GM19193 (cell line): Measurements from ENCODE around the gene FPR1.

Experiments
- POLR2A ChIP-seq: IDR thresholded peaks from 4 replicates; pipeline ENCODE4 v1.6.1; 2011; ENCODE audit not compliant: insufficient read depth, insufficient read length; ENCODE audit errors: extremely low read depth

The FPR1 gene

GRCh38 chr19:51784922-51785690, 33.4 kb upstream of the FPR1 start:
- no peak for TF ChIP-seq POLR2A

- no peak for TF ChIP-seq POLR2A
Observed at GRCh38 chr19:51784109-51784785, 32.6 kb upstream of the FPR1 start.

- no peak for TF ChIP-seq POLR2A
Observed at GRCh38 chr19:51783372-51783771, 31.7 kb upstream of the FPR1 start.

- TF ChIP-seq POLR2A = no peak
Observed at GRCh38 chr19:51781999-51782398, 30.3 kb upstream of the FPR1 start.

GRCh38 chr19:51780270-51780669, 28.6 kb upstream of the FPR1 start:
- no peak for TF ChIP-seq POLR2A

- TF ChIP-seq POLR2A = no peak
Observed at GRCh38 chr19:51779703-51780102, 28.0 kb upstream of the FPR1 start.

- TF ChIP-seq POLR2A = no peak
Observed at GRCh38 chr19:51779181-51779580, 27.5 kb upstream of the FPR1 start.

GRCh38 chr19:51777570-51778462, 26.1 kb upstream of the FPR1 start:
- no peak for TF ChIP-seq POLR2A

GRCh38 chr19:51772977-51773376, 21.3 kb upstream of the FPR1 start:
- TF ChIP-seq POLR2A = no peak

GRCh38 chr19:51771376-51772130, 19.9 kb upstream of the FPR1 start:
- TF ChIP-seq POLR2A = no peak

- TF ChIP-seq POLR2A = no peak
Observed at GRCh38 chr19:51766461-51766860, 14.8 kb upstream of the FPR1 start.

GRCh38 chr19:51765086-51765485, 13.4 kb upstream of the FPR1 start:
- TF ChIP-seq POLR2A = no peak

- no peak for TF ChIP-seq POLR2A
Observed at GRCh38 chr19:51761696-51762095, 10.0 kb upstream of the FPR1 start.

GRCh38 chr19:51760697-51761356, 9.1 kb upstream of the FPR1 start, which contains the start of gene FPR2:
Gene FPR2, plus strand, starts transcription at chr19:51761180. Its CDS starts 7,479 bp downstream, at chr19:51768659.
- no peak for TF ChIP-seq POLR2A

- no peak for TF ChIP-seq POLR2A
Observed at GRCh38 chr19:51755571-51755970, 3.9 kb upstream of the FPR1 start.

- no peak for TF ChIP-seq POLR2A
Observed at GRCh38 chr19:51754770-51755169, 3.1 kb upstream of the FPR1 start.
